Hindlimb muscle (tissue), 1 donor: Measurements from ENCODE around the gene SLC45A3. TPM values are rescaled to one million over a fixed set of nuclear protein-coding genes. Genes with fewer than 3 reads are reported as not detected.

Experiments
- DNase-seq: peaks from one replicate; pipeline ENCODE4 v3.0.0-alpha.2; 2013
- polyA plus RNA-seq: library from polyadenylated mRNA; unstranded; fragments of 120-200 nt; gene quantifications from one replicate; pipeline ENCODE4 v1.2.1, GENCODE V29; 2013; ENCODE audit not compliant: insufficient read length

The SLC45A3 gene
- polyA plus RNA-seq, 1 donor: 2.3 TPM

DNA sequence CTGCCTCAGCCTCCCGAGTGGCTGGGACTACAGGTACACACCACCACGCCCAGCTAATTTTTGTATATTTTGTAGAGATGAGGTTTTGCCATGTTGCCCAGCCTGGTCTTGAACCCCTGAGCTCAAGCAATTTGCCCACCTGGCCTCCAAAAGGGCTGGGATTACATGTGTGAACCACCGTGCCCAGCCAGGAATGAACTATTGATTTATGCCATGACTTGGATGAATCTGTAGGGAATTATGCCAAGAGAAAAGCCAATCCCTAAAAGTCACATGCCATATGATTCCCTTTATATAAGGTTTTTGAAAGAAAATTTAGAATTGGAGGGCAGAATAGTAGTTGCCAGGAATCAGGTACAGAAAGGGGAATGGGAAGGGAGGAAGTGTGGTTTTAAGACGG lies 19.1 kb upstream of the SLC45A3 start:
- DNase-seq: no peak

DNA sequence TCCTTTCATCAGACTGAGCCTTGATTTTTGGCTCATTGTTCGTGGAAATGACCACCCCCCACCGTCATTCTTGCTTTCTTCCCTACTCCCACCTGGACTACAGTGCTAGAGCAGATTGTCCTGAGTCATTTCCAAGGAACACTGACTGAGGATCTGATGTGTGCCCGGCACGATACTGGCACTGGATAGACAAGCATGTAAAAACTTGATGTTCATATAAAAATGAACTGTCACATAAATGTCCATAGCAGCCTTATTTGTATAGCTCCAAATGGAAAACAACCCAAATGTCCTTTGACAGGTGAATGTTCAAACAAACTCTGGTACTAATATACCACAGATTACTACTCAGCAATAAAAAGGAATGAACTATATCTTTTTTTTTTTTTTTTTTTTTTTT lies 18.6 kb upstream of the SLC45A3 start:
- no peak for DNase-seq

GRCh38 chr1:205693421-205693991 lies 13.2 kb upstream of the SLC45A3 start:
- no peak for DNase-seq

- no peak for DNase-seq
These were observed 12.1 kb upstream of the SLC45A3 start for GRCh38 chr1:205692423-205692822.

GRCh38 chr1:205690122-205690756 lies 9.9 kb upstream of the SLC45A3 start:
- DNase-seq: no peak

DNA sequence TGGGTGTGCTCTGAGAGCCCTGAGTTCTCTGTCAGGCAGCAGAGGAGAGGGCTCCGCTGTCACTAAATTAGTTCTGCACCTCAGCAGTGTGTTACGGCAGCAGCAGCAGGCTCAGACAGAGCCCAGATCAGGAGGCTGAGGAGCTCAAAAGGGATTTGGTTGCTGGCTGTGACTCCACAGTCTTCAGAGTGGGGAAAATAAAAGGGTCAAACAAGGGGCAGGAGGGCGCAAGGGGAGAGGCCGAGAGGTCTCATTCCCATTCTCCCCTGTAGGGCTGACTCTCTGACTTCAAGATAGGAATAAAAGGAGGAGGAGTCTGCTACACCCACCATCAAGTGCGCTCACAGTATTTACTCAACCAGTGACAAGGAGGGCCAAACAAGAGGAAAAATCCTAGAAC lies 9.2 kb upstream of the SLC45A3 start:
- no peak for DNase-seq

DNA sequence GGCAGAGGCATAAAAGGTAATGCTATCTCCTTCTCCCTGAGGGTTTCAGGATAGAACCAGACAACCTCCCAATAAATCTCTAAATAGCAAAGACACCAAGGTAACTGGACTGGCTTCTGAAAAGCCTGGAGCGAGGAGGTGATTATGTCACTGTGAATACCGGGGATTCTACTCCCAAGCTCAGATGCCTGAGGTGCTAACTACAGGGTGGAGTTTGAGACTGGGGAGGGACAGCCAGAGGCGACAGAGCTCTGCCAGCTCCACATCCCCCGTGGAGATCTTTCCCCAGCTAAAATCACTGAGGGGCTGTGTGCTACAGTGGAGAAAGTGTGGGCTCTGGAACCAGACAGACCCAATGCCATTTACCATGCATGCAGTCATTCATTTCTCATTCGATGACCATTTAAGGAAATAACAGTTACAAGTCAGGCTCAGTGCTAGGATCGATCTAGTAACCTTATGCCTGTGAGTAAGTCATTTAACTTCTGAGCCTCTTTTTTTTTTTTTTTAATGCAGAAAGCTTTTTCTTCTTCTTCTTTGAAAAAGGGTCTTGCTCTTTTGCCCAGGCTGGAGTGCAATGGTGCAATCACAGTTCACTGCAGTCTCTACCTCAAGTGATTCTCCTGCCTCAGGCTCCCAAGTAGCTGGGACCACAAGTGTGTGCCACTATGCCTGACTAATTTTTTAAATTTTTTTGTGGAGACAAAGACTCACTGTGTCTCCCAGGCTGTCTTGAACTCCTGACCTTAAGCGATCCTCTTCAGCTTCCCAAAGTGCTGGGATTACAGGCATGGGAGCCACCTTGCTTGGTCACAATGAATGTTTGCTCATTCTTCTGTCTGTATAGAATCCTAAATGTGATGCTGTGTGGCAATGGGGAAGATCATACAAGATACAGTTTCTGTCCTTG lies 8.1 kb upstream of the SLC45A3 start:
- no peak for DNase-seq

- no peak for DNase-seq
These were observed 6.9 kb upstream of the SLC45A3 start for GRCh38 chr1:205687242-205687641.

- DNase-seq: no peak
These were observed 1.1 kb upstream of the SLC45A3 start for GRCh38 chr1:205681364-205681763.

DNA sequence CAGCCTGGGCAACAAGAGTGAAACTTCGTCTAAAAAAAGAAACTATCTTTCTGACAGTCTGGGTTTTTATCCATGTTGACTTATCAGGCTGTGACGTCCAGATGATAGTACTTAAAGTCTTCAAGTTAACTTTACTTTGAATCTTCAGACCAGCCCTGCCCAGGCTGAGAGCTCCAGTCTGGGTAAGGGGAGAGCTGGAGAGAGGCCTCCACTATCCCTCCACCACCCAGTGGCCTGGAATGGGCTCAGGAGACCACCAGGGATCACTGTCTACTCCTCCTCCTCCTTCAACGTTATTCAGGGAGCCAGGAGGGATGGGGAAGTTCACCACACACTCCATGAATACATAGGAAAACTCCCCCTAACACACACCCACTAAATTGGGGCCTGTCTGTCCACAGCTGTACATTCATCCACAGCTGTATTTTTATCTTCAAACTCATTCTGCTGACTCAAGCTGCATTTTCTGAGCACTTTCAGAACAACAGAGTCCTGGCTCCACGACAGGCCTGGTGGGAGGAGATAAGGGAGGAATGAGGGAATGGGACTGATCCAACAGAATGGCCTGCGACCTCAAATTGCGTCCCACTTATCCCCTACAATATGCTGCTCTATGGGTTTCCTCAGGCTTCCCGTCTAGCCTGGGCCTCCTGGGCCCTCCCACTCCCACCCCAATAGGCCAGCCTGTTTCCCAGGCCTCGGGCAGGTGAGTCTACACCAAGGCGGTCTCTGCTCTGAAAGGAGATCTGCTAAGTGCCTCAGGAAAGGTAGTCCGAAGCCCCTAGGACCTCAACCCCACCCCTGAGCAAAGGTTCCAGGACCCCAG lies 1.8 kb downstream of the SLC45A3 start:
- no peak for DNase-seq

- no peak for DNase-seq
These were observed 3.1 kb downstream of the SLC45A3 start for GRCh38 chr1:205677167-205677566.

DNA sequence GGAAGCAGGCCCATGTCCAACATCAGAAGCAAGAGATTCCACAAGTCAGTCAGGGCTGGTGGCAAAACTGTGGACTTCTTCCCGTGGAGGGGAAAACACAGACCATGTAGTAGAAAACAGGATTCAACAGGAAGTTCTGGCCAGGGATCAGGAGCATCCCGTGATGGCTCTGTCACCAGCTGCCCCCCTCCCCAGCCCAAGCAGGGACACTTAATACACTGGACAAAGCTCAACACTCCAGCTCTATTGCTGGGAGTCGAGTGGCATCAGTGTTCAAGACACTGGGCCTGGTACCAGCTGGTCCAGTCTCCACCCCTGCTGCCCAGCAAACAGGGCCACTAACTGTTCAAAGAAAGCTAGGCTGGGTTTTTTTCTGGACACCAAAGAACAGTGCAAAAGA lies 3.7 kb downstream of the SLC45A3 start:
- no peak for DNase-seq

DNA sequence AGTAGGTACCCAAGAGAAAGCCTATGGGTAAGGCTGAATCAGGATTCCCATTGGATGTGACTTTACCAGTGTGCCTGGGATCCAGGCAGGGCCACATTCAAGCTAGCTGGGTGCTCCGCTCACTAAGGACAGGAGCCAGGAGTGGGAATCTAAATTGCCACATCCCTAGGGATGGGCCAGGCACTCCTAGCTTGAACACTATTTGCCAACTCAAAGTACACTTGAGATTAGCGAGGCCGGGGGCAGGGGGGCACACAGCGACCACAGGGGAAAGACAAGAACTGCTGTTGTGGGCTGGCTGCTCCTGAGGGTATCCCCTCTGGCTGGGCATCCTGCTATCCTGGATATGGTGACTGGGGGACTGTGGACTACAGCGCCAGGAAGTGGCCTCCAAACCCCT lies 4.3 kb downstream of the SLC45A3 start:
- no peak for DNase-seq

DNA sequence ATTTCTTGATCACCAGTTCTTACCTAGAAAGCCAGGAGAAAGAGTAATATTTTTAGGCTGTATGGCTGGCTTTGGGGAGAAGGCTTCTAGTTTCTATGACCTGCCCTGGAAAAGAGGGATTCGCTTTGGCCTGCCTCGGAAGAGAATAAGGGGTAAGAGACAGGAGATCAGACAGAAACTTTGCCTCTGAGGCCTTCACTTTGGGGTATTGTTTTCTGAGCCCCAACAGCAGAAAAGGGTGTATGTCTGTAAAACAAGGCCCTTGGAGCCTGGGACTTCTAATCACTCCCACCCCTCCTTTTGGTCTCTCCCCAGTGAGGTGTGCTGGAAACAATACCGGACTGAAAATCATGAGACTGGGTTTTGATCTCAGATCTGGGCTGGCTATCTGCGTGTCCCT lies 5.1 kb downstream of the SLC45A3 start:
- no peak for DNase-seq

- DNase-seq: no peak
These were observed 7.3 kb downstream of the SLC45A3 start for GRCh38 chr1:205672970-205673369.

DNA sequence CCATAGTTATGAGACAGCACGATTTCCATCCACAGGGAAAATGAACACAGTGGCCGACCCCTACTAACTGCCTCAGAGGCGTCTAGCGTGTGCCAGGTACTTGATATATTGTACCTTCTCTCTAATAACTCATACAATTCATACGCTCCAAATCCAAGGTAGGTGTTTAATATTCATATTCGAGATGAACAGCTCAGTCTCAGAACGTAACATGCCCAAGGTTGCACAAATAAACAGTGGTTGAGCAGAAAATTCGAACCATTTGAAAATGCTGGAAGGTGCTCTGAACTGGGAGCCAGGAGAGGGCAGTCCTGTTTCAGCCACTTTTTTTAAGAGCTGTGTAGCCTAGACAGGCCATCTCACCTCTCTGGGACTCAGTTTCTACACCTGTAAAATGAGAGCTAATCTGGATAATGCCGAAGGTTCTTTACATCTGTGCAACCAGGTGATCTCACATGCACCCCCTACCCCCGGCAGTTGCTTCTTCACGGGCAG lies 7.9 kb downstream of the SLC45A3 start:
- DNase-seq: no peak

GRCh38 chr1:205670611-205671430 lies 9.5 kb downstream of the SLC45A3 start:
- DNase-seq: no peak

DNA sequence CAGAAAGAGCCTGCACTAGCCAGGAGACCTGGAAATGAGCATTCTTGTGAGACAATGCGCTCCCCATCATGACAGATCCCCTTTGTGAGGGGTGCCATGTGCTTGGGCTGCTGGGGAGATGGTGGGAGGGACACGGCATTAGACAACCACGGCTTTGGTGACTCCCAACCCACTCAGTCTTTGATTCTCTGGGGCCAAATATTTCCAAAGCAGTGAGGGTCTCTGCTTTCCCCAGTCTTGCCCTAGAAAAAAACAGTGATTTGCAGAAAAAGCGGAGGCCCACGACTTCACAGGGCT lies 10.2 kb downstream of the SLC45A3 start:
- no peak for DNase-seq

DNA sequence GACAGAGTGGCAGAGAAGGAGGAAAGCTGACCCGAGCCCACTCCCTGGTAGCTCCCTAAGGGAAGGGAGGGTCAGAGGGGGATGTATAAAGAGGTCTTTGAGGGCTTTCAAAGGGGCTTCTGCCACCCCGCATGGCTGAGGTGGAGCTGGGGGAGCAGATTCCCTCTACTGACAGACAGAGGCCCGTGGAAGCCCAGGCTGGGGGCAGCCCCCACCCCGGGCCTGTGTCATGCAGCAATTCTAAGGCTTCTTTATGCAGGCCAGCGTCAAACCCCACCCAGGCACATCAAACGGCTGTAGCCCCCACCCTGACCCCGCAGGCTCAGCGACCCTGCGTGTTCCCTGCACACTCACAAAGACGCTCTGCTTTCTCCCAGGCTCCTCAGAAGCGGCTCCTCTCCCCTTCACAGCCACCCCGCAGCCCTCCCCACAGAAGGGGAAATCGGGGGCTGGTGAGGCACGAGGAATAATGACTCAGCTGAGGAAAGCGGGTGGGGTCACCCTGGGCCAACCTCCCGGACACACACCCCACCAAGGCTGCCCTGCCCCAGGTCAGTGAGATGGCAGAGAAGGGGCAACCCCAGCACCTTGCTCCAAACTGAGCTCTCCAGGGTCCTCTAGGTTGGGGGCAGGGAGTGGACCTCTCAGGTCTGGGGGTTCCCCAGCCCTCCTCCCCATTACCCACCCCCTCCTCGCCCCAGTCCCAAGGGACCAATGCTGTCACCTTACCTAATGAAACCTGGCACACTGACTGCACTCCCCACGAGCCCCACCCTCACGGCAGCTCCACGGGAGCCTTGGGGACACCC lies 10.8 kb downstream of the SLC45A3 start:
- no peak for DNase-seq

DNA sequence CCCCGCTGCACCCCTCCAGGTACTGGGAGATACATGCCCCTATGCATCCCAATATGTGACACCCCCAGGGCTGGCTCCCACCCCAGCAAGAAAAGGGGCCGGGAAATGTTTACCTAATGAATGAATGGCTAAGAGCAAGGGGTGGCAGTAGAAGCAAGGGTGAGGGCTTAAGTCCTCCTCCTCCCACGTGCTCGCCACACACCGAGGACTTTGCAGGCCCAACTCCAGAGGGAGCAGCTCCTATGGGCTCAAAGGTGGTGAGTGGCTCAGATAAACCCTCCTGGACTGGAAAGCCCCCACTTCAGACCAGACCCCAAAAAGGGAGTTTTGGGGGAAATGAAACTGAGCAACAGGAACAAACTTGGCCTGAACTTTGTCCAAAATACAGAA lies 11.4 kb downstream of the SLC45A3 start:
- DNase-seq: no peak
